NCI-H2107 treated with DMSO at 0.1 percent for 48 hours (cell line): Measurements from ENCODE around the gene CENPP.

Experiments used
- DNase-seq: peaks from one replicate; lab custom pipeline; 2025; ENCODE audit not compliant: unreplicated experiment; lab: John Stamatoyannopoulos, UW

The CENPP gene

GRCh38 chr9:92422611-92423338 lies 97.0 kb downstream of the CENPP start:
- DNase-seq, result no peak

- DNase-seq, result no peak
These were observed 97.9 kb downstream of the CENPP start for GRCh38 chr9:92423612-92424011.

DNA sequence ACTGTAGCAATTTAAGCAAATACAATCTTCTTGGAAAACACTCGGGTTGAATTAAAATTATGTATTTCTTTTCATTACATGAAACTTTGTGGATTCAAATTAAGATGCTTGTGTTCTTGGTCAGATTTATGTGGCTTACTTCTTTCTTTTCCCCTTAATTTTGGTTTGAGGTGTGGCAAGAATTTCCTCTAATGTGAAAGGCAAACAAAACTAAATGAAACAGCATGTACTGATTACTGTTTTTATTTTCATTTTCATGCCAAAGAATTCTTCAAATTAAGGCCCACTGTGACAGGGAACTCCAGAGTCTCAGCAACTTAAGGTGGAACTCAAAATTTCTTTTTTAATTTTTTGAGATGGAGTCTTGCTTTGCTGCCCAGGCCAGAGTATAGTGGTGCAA lies 98.6 kb downstream of the CENPP start, which contains the start of gene OMD:
Gene OMD (minus strand): TSS at position 132 of the 400 bp plus-strand sequence. CDS start 6,913 bp downstream, outside the sequence.
- DNase-seq, result no peak

DNA sequence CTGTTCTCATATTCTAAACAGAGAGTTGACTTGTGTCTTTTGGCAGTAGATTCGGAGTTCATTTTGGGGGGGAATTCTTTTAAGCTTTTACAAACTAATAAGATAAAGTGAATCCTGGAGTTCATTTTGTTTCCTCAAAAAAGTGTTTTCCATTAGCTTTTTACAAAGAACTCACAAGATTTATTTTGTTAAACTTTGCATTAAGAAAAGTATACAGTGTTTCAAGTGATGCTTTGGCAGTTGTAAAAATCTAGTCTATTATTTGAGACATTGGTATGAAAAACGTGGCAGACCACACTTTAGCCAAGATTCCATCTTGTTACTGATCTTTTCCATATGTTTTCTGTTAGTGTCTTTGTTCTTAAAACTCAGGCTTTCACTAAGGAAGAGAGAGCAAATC lies 99.7 kb downstream of the CENPP start:
- no peak for DNase-seq

GRCh38 chr9:92426501-92427145 lies 100.9 kb downstream of the CENPP start:
- peak; percentile 76 for DNase-seq

- no peak for DNase-seq
These were observed 104.1 kb downstream of the CENPP start for GRCh38 chr9:92429836-92430235.

GRCh38 chr9:92432350-92432749 lies 106.6 kb downstream of the CENPP start:
- peak; percentile 57 for DNase-seq

DNA sequence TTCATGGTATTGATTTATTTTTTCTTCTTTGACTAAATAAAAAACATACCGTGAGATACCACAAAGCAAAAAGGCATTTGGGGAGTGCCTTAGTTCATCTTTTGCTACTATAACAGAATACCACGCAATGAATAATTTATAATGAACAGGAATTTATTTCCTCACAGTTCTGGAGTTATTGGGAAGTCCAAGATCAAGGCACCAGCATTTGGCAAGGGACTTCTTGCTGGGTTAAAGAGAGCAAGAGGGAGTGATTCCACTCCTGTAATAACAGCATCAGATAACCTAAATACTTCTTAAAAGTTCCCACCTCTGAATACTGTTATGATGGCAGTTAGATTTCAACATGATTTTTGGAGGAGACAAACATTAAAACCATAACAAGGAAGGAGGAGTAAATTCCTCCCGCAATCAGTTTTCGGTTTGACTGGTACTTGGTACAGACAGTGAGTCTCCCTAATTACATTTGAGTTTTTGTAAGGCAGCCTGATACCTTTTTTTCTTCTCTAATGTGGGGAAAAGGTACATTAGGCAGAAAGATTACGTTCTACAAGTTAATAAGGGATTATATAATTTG lies 107.3 kb downstream of the CENPP start:
- DNase-seq, result no peak

DNA sequence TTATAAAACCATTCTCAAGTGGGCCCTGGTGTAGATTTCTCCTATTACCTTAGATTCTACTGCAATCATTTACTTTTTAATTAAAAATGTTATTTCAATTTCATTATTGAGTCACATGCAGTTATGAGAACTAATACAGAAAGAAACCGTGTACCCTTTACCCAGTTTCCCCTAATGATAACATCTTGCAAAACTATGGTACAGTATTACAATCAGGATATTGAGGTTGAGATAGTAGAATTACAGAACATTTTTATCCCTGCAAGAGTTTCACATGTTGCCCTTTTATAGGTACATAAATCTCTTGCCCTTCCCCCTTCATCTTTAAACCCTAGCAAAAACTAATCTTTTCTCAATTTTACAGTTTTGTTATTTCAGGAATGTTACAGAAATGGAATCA lies 109.5 kb downstream of the CENPP start:
- DNase-seq, result no peak

DNA sequence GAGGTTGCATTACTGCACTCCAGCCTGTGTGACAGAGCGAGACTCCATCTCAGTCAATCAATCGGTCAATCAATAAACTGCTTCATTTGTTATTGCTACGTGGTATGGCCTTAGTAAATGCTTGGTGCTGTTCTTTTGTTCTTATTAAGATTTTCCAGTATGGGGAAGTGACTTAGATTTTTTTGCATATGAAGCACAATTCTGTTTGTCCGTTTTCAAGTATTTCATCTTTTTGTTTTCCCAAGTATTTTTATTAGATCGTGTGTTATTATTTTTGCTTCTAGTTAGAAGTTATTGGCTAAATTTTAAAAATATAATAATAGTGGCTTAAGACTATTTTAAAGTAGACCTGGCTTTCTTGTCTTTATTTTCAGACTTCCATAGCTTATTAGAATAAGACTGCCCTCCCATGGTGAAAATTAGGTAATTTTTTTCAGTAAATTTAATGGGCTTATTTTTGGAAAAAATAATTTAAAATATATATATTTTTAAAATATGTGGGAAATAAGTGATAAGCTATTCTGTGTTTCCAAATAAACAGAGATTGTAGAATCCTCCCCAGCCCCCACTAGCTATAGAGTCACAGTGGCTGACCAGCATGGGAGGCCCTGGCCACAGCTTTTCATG lies 113.3 kb downstream of the CENPP start:
- no peak for DNase-seq

DNA sequence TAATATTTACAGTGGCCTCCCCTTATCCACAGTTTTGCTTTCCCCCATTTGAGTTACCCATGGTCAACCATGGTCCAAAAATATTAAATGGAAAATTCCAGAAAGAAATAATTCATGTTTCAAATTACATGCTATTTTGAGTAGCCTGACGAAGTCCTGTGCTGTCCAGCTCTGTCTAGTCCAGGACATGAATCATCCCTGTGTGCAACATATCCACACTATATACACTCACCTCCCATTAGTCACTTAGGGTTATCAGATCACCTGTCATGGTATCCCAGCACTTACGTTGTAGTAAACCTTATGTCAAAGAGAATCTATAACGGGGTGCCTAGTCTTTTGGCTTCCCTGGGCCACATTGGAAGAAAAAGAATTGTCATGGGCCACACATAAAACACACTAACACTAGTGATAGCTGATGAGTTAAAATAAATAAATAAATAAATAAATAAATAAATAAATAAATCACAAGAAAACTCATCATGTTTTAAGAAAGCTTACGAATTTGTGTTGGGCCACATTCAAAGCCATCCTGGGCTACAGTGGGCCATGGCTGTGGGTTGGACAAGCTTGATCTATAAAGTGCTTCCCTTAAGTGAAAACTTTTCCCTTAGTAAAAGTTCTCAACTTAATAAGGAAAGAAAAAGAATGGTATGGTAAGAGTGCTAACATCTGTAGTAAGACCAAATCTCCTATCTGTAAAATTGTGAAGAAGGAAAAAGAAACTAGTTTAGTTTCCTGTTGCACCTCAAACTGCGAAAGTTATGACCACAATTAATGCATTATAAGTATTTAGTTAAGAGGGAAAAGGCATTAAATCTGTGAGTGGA lies 114.4 kb downstream of the CENPP start:
- no peak for DNase-seq

GRCh38 chr9:92440751-92441046 lies 114.9 kb downstream of the CENPP start:
- no peak for DNase-seq

- DNase-seq, result no peak
These were observed 119.1 kb downstream of the CENPP start for GRCh38 chr9:92444841-92445240.

DNA sequence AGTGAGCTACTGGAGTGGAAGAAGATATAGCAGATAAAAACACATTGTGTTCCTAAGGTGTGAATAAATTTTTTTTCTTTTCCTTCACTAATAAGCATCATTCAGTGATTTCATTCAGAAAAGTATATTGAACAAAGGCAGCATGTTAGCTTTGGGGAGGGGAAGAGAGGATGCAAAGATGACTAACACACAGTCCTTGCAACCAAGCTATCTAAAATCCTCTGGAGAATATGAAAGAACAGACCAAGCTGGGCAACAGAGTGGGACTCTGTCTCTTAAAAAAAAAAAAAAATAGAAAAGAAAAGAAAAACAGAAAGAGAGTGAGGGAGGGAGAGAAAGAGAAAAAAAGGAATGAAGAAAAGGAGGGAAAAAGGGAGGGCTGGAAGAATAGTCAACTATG lies 120.8 kb downstream of the CENPP start:
- DNase-seq, result no peak

GRCh38 chr9:92455217-92455616 lies 129.5 kb downstream of the CENPP start:
- no peak for DNase-seq

GRCh38 chr9:92457576-92457975 lies 131.8 kb downstream of the CENPP start:
- DNase-seq, result no peak

DNA sequence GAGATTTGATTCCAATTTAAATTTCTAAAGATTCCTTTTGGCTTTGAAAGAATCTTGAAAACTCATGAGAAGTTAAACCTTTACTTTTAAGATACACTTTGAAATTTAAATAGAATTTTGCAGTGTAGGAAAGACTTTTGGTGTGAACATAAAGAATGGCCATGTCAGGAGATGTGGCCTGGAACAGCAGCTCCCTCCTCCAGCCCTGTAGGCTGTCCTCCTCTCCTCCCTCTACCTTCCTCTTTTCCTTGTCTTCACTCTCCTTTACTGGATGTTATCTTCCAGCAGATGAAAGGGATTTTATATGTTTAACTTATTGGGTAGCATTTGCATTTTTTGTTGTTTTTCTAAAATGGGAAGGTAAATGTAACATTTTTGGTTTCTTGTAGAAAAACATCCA lies 137.6 kb downstream of the CENPP start:
- DNase-seq, result no peak

GRCh38 chr9:92463984-92464383 lies 138.2 kb downstream of the CENPP start:
- DNase-seq, result no peak

DNA sequence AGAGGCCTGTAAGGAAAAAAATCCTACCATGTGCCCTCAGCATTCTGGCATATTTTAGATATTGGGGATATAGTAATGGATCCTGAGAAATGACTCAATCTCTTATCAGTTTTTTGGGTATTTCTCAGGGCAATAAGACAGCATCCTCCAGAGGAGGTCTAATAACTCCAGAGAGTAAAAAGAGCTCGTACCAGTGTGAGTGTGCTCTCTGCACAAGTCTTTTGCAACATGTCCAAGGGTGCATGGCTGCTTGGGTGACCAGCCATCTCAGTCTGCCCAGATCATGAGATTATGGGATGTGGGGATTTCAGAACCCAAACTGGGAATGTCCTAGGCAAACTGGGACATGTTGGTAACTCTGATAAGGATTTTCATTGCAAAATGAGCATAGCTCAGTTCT lies 141.3 kb downstream of the CENPP start:
- no peak for DNase-seq

DNA sequence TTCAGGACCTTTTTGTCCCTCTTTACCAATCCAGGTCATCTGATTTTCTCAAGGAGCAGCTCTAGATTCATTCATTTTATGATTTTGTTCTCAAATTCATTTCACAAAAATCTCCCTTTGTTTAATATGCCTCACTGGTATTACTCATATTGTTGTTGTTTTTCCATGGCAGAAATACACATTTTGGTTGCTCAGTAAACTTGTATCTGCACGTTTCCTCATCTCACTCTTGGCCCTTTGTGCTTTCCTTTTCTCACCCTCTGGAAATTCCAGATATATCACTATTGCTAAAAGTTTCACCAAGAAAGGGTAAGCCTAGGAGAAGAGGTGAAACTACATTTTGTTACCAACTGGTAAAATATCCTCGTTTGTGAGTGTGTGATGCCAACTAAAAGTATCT lies 141.8 kb downstream of the CENPP start:
- no peak for DNase-seq

DNA sequence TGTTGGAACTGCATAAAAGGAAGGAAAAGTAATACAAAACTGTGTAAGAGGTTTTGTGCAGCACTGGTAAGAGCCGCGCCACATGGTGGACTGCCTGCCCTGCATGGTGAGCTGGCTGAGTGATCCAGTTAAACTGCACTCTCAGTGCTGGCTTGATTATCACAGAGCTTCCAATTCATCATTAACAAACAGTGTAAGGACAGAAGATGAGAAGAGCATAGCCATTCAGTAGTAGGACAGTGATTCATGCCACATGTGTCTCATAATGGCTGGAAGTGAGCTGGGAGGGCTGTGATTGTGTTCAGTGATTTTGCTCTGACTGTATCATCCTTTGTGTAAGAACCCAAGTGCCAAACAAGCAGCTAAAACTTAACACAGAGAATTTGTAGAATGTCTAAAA lies 142.5 kb downstream of the CENPP start:
- no peak for DNase-seq
